HG02763 (cell line): ENCODE data around the gene CRABP1.
"Not testable (repeated sequence)": the region's sequence is repeated elsewhere in the genome, so short reads cannot be mapped to it uniquely, and the experiment has no call there.

Experiments used
- ATAC-seq: cut with Tn5 transposase; IDR thresholded peaks from one replicate; pipeline ENCODE4 v1.9.1; 2021; ENCODE audit warnings: mild to moderate bottlenecking, moderate library complexity; ENCODE audit not compliant: unreplicated experiment

The CRABP1 gene

DNA sequence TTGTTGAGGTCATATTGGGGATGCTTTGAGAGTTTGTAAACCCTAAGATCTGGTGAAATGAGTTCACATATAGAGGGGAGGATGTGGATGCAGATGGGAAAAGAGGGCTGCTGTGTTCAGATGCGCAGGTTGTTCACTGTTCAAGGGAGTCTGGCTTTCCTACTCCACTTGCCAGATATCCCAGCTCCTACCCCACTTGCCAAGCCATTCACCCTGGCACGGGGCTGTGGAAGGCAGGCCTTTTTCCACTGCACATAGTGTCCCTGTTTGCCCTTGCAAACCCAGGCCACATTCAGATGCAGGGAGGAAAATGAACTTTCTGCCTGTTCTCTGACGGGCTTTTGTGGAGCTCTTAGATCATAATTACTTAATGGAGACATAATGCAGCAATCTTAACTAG is 29.0 kb downstream of the CRABP1 start:
- no peak for ATAC-seq

DNA sequence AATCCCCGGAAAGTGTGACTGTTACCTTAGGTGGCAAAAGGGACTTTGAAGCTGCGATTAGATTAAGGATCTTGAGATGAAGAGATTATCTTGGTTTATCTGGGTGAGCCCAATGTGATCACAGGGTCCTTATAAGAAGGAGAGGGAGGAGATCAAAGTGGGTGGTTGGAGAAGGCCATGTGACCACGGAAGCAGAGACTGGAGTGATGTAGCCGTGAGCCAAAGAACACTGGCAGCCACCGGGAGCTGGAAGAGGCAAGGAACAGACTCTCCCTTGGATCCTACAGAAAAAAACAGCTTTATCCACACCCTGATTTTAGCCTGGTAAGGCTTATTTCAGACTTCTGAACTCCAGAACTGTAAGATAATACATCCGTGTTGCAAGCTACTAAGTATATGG is 29.9 kb downstream of the CRABP1 start:
- no peak for ATAC-seq

GRCh38 chr15:78372880-78373279 is 32.7 kb downstream of the CRABP1 start:
- no peak for ATAC-seq

GRCh38 chr15:78374436-78375393 is 34.6 kb downstream of the CRABP1 start:
- ATAC-seq: no peak

GRCh38 chr15:78380143-78380542 is 40.0 kb downstream of the CRABP1 start:
- ATAC-seq: not testable (repeated sequence)

DNA sequence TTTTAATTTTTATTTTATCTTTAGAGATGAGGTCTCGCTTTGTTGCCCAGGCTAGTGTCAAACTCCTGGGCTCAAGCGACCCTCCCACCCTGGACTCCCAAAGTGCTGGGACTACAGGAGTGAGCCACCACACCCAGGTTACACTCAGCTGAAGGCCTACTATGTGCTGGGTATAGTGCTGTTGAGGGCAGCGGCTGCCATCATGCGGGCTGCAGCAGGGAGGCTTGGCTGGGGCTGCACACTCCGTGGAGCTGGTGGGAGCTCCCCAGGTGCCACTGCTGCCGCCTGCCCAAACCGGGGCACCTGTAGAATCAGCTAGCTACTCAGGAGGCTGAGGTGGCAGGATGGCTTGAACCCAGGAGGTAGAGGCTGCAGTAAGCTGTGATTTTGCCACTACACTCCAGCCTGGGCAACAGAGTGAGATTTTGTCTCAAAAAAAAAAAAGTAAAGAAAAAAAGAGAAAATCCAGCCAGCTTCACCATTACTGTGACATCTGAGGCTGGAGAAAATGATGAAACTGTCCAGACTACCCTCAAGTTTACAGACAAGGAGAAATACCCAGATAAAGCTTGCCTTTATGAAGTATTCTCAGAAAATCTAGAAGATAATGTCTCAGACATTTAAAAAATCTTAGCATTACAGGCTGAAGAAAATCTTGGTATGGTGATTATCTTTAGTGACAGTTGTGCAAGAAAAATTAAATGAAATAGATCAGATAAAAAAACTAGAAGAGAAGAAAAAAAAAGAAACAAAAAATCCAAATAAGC is 42.1 kb downstream of the CRABP1 start:
- no peak for ATAC-seq

GRCh38 chr15:78384651-78385050 is 44.5 kb downstream of the CRABP1 start:
- ATAC-seq: no peak

DNA sequence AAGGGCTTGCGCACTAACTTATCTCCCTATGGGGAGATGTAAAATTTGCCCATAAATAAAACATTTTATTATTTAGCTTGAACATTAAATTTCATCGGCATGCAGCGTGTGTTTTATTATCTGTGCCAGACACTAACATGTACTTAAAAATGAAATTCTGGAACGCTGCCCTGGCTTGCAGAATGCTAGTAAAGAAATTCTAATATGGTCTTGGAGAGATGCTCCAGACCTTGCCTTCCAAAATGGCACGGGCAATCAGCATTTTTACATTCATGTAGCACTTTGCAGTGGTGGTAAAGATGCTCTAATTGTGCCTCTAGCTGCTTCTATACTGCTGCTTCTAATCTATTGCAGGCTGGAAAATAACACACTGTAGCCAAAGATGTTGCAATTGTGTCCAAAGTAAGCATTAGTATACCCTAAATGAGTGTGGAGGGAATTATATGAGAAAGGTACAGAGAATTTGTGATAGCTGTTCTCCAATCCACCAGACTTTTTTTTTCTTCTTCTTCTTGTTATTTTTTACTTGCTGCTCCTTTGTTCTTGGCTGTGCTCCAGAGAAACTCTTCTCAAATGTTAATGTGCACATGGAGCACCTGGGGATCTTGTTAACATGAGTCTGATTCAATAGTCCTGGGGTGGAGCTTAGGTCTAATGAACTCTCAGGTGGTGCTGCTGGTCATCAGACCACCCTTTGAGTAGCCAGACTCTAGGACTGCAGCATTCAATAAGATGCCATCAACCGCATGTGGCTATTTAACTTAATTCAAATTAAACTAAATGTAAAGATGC is 47.3 kb downstream of the CRABP1 start:
- no peak for ATAC-seq

DNA sequence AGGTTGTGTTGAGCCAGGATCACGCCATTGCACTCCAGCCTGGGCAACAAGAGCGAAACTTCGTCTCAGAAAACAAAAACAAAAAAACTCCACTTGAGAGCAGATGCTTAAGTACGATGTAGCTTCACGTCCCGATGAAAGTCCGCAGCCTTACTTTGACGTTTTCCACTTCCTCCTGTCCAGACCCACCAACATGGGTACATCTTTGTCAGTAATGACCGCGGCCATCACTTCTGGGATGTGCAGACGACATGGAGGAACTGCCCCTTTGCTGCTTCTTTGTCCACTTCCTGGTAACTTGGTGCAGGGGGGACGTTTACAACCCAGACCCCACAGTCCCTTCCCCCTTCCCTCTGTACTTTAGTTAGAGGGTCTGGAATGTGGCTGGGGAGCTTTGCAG is 48.7 kb downstream of the CRABP1 start:
- no peak for ATAC-seq

DNA sequence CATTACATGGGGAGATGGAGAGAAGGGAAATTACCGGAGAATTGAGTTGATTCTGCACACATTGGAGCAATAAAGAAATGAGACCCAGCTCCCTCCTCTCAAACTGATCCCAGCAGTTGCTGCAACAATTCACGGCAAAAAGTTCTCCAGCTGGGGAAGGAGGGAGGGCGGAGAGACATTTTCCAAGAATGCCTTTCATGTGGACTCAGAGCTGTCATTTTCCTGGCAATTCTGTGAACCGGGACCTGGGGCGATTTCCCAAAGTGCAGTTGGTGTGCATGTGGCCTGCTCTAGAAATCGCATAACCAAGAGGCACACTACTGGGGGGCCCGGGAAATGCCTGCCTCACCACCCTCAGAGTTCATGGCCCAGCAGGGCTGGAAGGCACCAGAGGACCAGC is 49.2 kb downstream of the CRABP1 start:
- no peak for ATAC-seq

DNA sequence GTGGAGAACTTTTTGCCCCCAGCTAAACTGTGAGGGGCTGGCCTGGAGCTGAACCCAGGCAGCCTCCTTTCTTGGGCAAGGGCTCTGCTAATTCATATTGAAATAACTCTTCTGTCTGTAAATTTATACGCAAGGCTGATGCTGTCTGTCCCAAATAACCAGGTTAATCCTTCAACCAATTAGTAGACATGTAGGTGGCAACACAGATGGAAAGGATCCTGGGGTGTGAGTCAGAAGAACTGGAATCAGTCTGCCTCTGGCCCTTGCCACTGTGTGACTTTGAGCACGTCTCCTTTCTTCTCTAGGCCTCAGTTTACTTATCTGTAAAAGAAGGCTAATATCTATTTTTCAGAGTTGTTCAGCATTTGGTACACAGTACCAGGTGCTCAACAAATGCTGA is 49.6 kb downstream of the CRABP1 start:
- no peak for ATAC-seq

- no peak for ATAC-seq
Observed at GRCh38 chr15:78390242-78390641, 50.1 kb downstream of the CRABP1 start.

- no peak for ATAC-seq
Observed at GRCh38 chr15:78390826-78391225, 50.7 kb downstream of the CRABP1 start.

- no peak for ATAC-seq
Observed at GRCh38 chr15:78391781-78392180, 51.6 kb downstream of the CRABP1 start.

DNA sequence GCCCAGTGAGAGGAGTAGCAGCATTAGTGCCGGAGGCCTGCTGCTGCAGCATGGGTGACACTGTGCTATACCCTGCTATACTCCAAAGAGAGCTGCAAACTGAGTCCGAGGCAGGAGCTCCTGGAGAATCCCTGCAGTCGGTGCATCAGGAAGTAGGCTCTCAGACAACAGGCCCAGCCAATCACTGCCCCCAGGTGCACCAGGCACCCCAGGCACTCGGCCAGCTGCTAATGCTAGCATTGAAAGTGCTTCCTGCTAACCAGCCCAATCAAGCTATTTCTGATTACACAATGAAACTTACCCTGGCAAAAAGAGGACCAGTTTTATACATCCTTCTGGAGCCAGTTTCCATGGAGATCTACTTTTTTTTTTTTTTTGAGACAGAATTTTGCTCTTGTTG is 52.3 kb downstream of the CRABP1 start:
- ATAC-seq: no peak

- no peak for ATAC-seq
Observed at GRCh38 chr15:78393137-78393536, 53.0 kb downstream of the CRABP1 start.

GRCh38 chr15:78394026-78394425 is 53.9 kb downstream of the CRABP1 start:
- no peak for ATAC-seq

DNA sequence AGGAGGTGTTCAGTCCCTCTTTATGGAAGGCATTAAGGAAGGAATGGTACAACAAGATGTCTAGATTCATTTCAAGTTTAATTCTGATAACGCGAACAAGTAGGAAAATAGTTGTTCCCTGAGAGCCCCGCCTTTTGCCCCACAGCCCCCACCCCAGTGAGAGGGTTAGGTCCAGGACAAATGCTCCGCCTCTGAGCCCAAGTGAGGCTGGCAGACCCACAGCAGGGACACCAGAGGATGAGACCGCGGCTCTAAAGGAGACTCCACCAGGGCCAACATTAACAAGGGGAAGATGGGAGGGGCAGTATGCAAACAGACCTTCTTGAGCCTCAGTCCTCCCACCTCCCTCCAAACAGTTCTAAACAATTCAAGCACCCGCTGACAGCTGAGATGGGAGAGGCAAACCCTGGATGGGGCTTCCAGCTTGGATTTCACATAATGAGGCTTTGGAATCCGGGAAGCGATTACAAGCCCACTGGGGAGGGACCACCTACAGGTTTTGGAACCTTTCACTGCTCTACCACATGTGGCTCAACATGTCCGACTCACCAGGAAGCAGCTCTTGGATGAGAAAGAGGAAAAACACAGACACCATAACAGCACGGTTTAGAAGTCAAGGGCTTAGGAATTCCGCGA is 54.9 kb downstream of the CRABP1 start:
- ATAC-seq: no peak

DNA sequence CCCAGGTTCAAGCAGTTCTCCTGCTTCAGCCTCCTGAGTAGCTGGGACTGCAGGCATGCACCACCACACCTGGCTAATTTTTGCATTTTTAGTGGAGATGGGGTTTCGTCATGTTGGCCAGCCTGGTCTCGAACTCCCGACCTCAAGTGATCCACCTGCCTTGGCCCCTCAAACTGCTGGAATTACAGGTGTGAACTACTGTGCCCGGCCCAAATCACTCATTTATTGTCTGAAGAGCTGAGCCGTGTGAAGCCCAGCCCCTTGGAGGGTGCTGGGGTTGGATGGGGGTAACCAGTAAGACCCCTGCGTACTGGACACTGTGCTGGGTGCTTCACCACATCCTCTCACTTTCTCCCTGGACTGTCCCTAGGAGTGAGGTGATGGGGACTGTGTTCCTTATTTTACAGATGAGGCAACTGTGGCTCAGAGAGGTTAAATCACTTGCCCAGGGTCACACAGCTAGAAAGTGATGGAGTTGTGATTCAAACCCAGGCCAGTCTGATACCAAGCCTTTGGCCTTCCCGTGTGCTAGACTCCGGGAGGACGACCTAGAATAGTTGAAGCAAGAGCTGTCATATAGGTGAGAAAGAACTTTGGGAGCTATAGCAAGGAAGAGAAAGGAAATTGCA is 56.1 kb downstream of the CRABP1 start:
- no peak for ATAC-seq

DNA sequence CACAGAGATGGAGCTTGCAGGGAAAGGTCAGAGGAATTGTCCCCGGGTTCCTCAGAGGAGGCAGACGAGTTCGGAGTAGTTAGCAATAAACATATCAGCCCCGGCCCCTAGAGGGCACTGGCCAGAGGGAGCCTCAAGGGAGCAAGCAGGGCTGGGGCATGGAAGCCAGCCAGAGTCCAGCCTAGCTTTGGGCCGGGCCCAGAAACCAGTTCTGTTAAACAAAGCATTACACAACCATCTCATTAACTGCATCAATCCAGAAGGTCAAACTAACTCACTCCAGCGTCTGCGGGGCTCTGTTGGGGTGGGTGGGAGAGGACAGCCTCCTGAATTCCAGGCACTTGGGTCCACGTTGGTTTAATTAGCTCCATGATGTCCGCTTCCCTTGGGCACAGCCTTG is 56.8 kb downstream of the CRABP1 start:
- no peak for ATAC-seq
